ENCODE data around the gene NXPH2.

The NXPH2 gene

DNA sequence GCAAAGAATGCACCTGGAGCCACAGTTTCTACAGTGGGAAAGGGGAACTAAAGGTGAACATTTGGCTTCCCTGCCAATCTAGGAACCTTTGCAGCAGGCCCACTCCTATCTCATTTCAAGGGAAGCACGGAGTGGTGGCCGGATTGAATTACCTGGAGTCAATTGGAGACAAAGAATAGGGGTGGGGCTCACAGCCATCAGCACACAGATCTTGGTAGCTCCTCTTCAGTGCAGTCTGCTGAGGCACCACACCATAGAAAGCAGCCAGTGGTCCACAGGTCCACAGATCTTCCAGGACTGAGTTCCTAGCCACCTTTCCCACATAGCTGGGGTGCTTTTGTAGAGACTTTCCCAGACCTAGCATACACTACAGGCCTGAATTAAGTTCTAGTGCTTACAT is 43.5 kb upstream of the NXPH2 start:
- H3K36me3 ChIP-seq (ENCODE audit: insufficient read depth, low read length): no peaks in the 10 kb centered on the region
- H3K4me1 ChIP-seq (ENCODE audit: insufficient read depth, low read length, severe bottlenecking): no peaks in the 10 kb centered on the region
- no peaks in the 10 kb centered on the region for H3F3A ChIP-seq (ENCODE audit: insufficient read depth, low read length)
- H3K4me2 ChIP-seq (ENCODE audit: low read length): no peak overlapping the region
- H3K27me3 ChIP-seq (ENCODE audit: insufficient read depth, low read length): no peaks in the 10 kb centered on the region
- H3K9me3 ChIP-seq (ENCODE audit: low read length): no peaks in the 10 kb centered on the region
- no peaks in the 10 kb centered on the region for H3K79me2 ChIP-seq (ENCODE audit: insufficient read depth, low read length)
- no peaks in the 10 kb centered on the region for H4K20me1 ChIP-seq (ENCODE audit: insufficient read depth, low read length)
- H3K4me3 ChIP-seq (ENCODE audit: low read depth, low read length, poor library complexity, severe bottlenecking): no peak overlapping the region
- H3K27ac ChIP-seq (ENCODE audit: low read depth, low read length, poor library complexity, severe bottlenecking): no peak overlapping the region
- no peak overlapping the region for H3K9ac ChIP-seq (ENCODE audit: low read length)
- H3K9me2 ChIP-seq (ENCODE audit: low read depth, low read length): no peaks in the 10 kb centered on the region
- TF ChIP-seq, protein P1, sequence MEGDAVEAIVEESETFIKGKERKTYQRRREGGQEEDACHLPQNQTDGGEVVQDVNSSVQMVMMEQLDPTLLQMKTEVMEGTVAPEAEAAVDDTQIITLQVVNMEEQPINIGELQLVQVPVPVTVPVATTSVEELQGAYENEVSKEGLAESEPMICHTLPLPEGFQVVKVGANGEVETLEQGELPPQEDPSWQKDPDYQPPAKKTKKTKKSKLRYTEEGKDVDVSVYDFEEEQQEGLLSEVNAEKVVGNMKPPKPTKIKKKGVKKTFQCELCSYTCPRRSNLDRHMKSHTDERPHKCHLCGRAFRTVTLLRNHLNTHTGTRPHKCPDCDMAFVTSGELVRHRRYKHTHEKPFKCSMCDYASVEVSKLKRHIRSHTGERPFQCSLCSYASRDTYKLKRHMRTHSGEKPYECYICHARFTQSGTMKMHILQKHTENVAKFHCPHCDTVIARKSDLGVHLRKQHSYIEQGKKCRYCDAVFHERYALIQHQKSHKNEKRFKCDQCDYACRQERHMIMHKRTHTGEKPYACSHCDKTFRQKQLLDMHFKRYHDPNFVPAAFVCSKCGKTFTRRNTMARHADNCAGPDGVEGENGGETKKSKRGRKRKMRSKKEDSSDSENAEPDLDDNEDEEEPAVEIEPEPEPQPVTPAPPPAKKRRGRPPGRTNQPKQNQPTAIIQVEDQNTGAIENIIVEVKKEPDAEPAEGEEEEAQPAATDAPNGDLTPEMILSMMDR (IDR thresholded peaks at IDR 0.05; ENCODE audit: low read length): no peak
- no peak for TF ChIP-seq EZH2 (IDR thresholded peaks at IDR 0.05; ENCODE audit: borderline replicate concordance, low read length)
- no peak overlapping the region for H2AFZ ChIP-seq (ENCODE audit: low read length)

DNA sequence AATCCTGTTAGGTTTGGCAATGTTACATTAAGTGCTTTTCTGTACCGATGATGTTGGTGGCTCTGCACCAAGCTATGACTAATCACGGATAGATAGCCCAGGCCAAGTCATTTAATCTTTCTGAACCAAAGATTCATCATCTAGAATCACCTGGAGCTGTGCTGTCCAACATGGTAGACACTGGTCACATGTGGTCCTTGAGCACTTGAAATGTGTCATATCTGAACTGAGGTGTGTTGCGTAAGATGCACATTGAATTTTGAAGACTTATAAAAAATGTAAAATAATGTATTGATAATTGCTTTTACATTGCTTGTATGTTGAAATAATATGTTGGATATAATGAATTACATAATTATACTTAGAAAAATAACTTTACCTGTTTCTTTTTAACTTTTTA is 39.8 kb upstream of the NXPH2 start:
- no peaks in the 10 kb centered on the region for H3K79me2 ChIP-seq (ENCODE audit: insufficient read depth, low read length)
- H3K9ac ChIP-seq (ENCODE audit: low read length): no peak overlapping the region
- H3K9me3 ChIP-seq (ENCODE audit: low read length): no peaks in the 10 kb centered on the region
- no peak overlapping the region for H3K27ac ChIP-seq (ENCODE audit: low read depth, low read length, poor library complexity, severe bottlenecking)
- no peak overlapping the region for H3K4me3 ChIP-seq (ENCODE audit: low read depth, low read length, poor library complexity, severe bottlenecking)
- H3F3A ChIP-seq (ENCODE audit: insufficient read depth, low read length): no peaks in the 10 kb centered on the region
- H2AFZ ChIP-seq (ENCODE audit: low read length): no peak overlapping the region
- no peaks in the 10 kb centered on the region for H3K27me3 ChIP-seq (ENCODE audit: insufficient read depth, low read length)
- H3K9me2 ChIP-seq (ENCODE audit: low read depth, low read length): no peaks in the 10 kb centered on the region
- no peak overlapping the region for H3K4me2 ChIP-seq (ENCODE audit: low read length)
- H4K20me1 ChIP-seq (ENCODE audit: insufficient read depth, low read length): no peaks in the 10 kb centered on the region
- H3K36me3 ChIP-seq (ENCODE audit: insufficient read depth, low read length): no peaks in the 10 kb centered on the region
- H3K4me1 ChIP-seq (ENCODE audit: insufficient read depth, low read length, severe bottlenecking): no peaks in the 10 kb centered on the region
- TF ChIP-seq, protein P1 (IDR thresholded peaks at IDR 0.05; ENCODE audit: low read length): no peak
- TF ChIP-seq EZH2 (IDR thresholded peaks at IDR 0.05; ENCODE audit: borderline replicate concordance, low read length): no peak

DNA sequence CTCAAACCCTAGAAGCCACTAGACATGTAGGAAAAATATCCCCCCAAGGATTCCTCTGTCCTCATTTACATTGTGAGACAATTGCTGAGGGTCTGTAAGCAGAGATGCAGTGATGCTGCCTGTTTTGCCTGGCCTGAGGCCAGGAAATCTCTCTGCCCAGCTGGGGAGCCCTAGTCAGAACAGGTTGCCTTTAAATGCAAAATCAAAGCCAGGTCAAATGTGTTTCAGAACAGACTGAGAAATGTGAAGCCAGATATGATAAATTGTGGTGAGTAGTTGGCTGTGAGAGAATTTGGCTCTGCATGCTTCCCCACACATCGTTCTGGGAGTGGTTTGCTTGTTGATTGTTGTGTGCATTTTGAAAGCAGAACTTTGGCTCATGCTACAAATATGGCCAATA is 38.4 kb upstream of the NXPH2 start:
- no peak overlapping the region for H3K4me3 ChIP-seq (ENCODE audit: low read depth, low read length, poor library complexity, severe bottlenecking)
- H3K27me3 ChIP-seq (ENCODE audit: insufficient read depth, low read length): no peaks in the 10 kb centered on the region
- H3K4me2 ChIP-seq (ENCODE audit: low read length): no peak overlapping the region
- no peaks in the 10 kb centered on the region for H4K20me1 ChIP-seq (ENCODE audit: insufficient read depth, low read length)
- H3K79me2 ChIP-seq (ENCODE audit: insufficient read depth, low read length): no peaks in the 10 kb centered on the region
- TF ChIP-seq EZH2 (IDR thresholded peaks at IDR 0.05; ENCODE audit: borderline replicate concordance, low read length): no peak
- H3K4me1 ChIP-seq (ENCODE audit: insufficient read depth, low read length, severe bottlenecking): no peaks in the 10 kb centered on the region
- H3K9ac ChIP-seq (ENCODE audit: low read length): no peak overlapping the region
- no peaks in the 10 kb centered on the region for H3K9me2 ChIP-seq (ENCODE audit: low read depth, low read length)
- H3K27ac ChIP-seq (ENCODE audit: low read depth, low read length, poor library complexity, severe bottlenecking): no peak overlapping the region
- no peaks in the 10 kb centered on the region for H3K36me3 ChIP-seq (ENCODE audit: insufficient read depth, low read length)
- no peaks in the 10 kb centered on the region for H3K9me3 ChIP-seq (ENCODE audit: low read length)
- no peak overlapping the region for H2AFZ ChIP-seq (ENCODE audit: low read length)
- H3F3A ChIP-seq (ENCODE audit: insufficient read depth, low read length): no peaks in the 10 kb centered on the region

DNA sequence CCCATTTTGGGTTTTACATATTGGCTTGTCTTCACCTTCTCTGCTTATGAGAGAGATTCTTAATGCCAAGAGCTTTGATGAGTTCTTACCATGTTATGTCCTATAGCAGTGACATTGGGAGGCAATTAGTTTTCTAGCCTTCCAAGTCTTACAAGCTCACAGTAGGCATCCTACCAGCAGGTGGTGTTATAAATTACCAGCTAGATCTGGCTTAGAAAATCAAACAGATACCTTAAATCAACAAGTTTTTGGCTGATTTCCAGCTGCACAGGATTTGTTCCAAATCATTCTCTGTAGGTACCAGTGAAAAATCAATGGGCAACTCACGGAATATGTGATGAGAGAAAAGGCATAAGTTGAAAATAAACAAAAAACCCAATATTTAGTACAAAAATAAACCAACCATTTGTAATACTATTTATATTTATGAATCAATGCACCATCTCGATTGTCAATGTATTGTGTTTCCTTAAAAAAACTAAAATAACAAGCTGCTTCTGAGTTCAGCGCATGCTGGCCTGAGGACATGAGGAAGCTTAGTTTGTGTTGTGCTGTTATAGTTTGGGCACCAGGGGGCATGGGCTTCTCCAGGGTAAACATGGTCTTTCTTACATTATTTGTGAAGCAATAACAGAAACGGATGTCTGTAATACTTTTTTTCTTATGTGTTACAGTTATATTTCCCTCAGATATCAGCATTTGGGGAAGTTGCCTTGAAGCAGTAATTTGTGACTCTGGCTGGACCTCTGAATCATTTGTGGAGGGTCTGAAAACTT is 34.1 kb upstream of the NXPH2 start:
- Histone ChIP-seq H3K9ac (ENCODE audit: low read length) (no peak overlapping the region), H3K4me3 (ENCODE audit: low read depth, low read length, poor library complexity, severe bottlenecking) (no peak overlapping the region), H2AFZ (ENCODE audit: low read length) (no peak overlapping the region), H3K9me2 (ENCODE audit: low read depth, low read length) (no peaks in the 10 kb centered on the region), H4K20me1 (ENCODE audit: insufficient read depth, low read length) (no peaks in the 10 kb centered on the region), H3K79me2 (ENCODE audit: insufficient read depth, low read length) (no peaks in the 10 kb centered on the region), H3K27ac (ENCODE audit: low read depth, low read length, poor library complexity, severe bottlenecking) (no peak overlapping the region), H3K27me3 (ENCODE audit: insufficient read depth, low read length) (no peaks in the 10 kb centered on the region), H3K4me1 (ENCODE audit: insufficient read depth, low read length, severe bottlenecking) (no peaks in the 10 kb centered on the region), H3F3A (ENCODE audit: insufficient read depth, low read length) (no peaks in the 10 kb centered on the region), H3K4me2 (ENCODE audit: low read length) (no peak overlapping the region), H3K36me3 (ENCODE audit: insufficient read depth, low read length) (no peaks in the 10 kb centered on the region), H3K9me3 (ENCODE audit: low read length) (no peaks in the 10 kb centered on the region)
- TF ChIP-seq, protein P1 (IDR thresholded peaks at IDR 0.05; ENCODE audit: low read length): peak; percentile 43; the same call in 1 of the 2 replicates
- TF ChIP-seq EZH2 (IDR thresholded peaks at IDR 0.05; ENCODE audit: borderline replicate concordance, low read length): no peak
